AG04450 (cell line): ENCODE measurements around the gene CA5A. TPM values are rescaled to one million over a fixed set of nuclear protein-coding genes. Genes with fewer than 3 reads are reported as not detected.
"Not testable (repeated sequence)": the region's sequence is repeated elsewhere in the genome, so short reads cannot be mapped to it uniquely, and the experiment has no call there.

Source experiments
- CTCF ChIA-PET: fragments of 300-600, 350-600 bp; formaldehyde crosslinking; extraction: SDS; loops from one replicate; lab custom pipeline; 2022; ENCODE audit warnings: antibody characterized with exemption, inconsistent platforms; lab: Charles Lee
- POLR2A ChIA-PET: fragments of 350-600 bp; formaldehyde crosslinking; extraction: SDS; loops from one replicate; lab custom pipeline; 2021; ENCODE audit warnings: antibody characterized with exemption, inconsistent platforms; lab: Yijun Ruan, JAX
- DNase-seq: peaks from one replicate; pipeline ENCODE4 v3.0.0-alpha.2; 2011; ENCODE audit warnings: low read depth, low spot score
- H3K27ac ChIP-seq: one replicate; pipeline ENCODE4 v1.5.1; 2012; ENCODE audit warnings: low read depth, low read length, control low read depth
- H3K27me3 ChIP-seq: one replicate; pipeline ENCODE4 v1.6.0; 2012; ENCODE audit warnings: low read length; ENCODE audit not compliant: control insufficient read depth, insufficient read depth
- H3K4me3 ChIP-seq: 2 replicates; pipeline ENCODE4 v1.5.1; 2011; ENCODE audit warnings: mild to moderate bottlenecking, low read depth, low read length, control low read depth
- H3K9me3 ChIP-seq: 2 replicates; pipeline ENCODE4 v1.5.1; 2012; ENCODE audit warnings: low read length; ENCODE audit not compliant: control insufficient read depth, insufficient read depth
- polyA plus RNA-seq: library from polyadenylated mRNA; depleted of rRNA; stranded (reverse); fragments of >200 nt; gene quantifications from 2 replicates; pipeline ENCODE4 v1.2.3, GENCODE V29; 2011
- TF ChIP-seq, protein P1 (sequence below): IDR thresholded peaks from 2 replicates; pipeline ENCODE4 v1.5.1; 2011; ENCODE audit warnings: low read depth, low read length, control low read depth, inconsistent platforms

The CA5A gene
- polyA plus RNA-seq, 1 experiment = not detected

GRCh38 chr16:87891764-87892163 lies 44.6 kb downstream of the CA5A start:
- no peak for DNase-seq
- H3K27ac ChIP-seq = no peak overlapping the region
- CTCF ChIA-PET = no interaction called here
- TF ChIP-seq, protein P1, sequence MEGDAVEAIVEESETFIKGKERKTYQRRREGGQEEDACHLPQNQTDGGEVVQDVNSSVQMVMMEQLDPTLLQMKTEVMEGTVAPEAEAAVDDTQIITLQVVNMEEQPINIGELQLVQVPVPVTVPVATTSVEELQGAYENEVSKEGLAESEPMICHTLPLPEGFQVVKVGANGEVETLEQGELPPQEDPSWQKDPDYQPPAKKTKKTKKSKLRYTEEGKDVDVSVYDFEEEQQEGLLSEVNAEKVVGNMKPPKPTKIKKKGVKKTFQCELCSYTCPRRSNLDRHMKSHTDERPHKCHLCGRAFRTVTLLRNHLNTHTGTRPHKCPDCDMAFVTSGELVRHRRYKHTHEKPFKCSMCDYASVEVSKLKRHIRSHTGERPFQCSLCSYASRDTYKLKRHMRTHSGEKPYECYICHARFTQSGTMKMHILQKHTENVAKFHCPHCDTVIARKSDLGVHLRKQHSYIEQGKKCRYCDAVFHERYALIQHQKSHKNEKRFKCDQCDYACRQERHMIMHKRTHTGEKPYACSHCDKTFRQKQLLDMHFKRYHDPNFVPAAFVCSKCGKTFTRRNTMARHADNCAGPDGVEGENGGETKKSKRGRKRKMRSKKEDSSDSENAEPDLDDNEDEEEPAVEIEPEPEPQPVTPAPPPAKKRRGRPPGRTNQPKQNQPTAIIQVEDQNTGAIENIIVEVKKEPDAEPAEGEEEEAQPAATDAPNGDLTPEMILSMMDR = no peak
- H3K9me3 ChIP-seq = no peaks in the 10 kb centered on the region; the same call in 1 of the 2 replicates
- H3K4me3 ChIP-seq = no peak overlapping the region
- peaks cover 6% of the 10 kb centered on the region for H3K27me3 ChIP-seq
- POLR2A ChIA-PET = no interaction called here

- POLR2A ChIA-PET, H3K27me3 ChIP-seq, H3K4me3 ChIP-seq, DNase-seq, H3K9me3 ChIP-seq, H3K27ac ChIP-seq, CTCF ChIA-PET: not testable (repeated sequence)
Measured at GRCh38 chr16:87889762-87890161, 46.6 kb downstream of the CA5A start.

- H3K9me3 ChIP-seq, H3K4me3 ChIP-seq, DNase-seq, POLR2A ChIA-PET, CTCF ChIA-PET, H3K27me3 ChIP-seq, H3K27ac ChIP-seq: not testable (repeated sequence)
Measured at GRCh38 chr16:87888346-87888745, 48.0 kb downstream of the CA5A start.

- H3K9me3 ChIP-seq, H3K27me3 ChIP-seq, CTCF ChIA-PET, H3K27ac ChIP-seq, POLR2A ChIA-PET, DNase-seq, H3K4me3 ChIP-seq: not testable (repeated sequence)
Measured at GRCh38 chr16:87887931-87888330, 48.4 kb downstream of the CA5A start.

DNA sequence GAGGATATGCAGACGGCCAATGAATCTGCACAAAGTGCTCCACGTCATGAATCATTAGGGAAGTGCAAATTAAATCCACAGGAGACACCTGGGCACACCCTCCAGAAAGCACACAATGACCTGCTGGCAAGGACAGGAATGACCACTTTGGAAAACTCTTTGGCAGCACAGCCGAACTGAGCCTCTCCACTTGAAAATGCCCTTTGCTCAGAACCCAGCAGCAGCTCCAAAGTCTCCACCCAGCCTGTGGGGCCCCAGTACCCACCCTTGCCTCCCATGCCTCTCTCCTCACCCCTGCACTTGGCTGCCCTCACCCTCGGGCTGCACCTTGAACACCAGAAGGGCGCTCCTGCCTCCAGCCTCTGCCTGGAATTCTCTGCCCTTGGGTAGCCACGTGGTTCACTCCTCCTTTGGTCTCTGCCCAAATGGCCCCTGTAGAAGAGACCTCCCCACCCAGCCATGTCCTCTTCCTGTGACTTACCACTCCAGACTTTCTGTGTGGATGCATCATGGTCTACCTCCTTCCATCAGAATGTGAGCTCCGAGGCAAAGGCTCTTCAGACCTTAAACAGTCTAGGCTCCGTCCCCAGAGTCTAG lies 50.9 kb downstream of the CA5A start:
- CTCF ChIA-PET, POLR2A ChIA-PET: not testable (repeated sequence)
- peaks cover 17% of the 10 kb centered on the region for H3K27me3 ChIP-seq

GRCh38 chr16:87882436-87883019 lies 53.8 kb downstream of the CA5A start:
- DNase-seq = no peak
- ChIA-PET POLR2A (no interaction called here), CTCF (interaction anchor here (0.6 kb wide), 2 partner anchors 20 to 46 kb away, joined by 4 to 5 read pairs; no protein-coding TSS in a partner anchor)
- Histone ChIP-seq H3K9me3 (peaks cover 2% of the 10 kb centered on the region; the same call in 1 of the 2 replicates), H3K4me3 (no peak overlapping the region), H3K27ac (no peak overlapping the region), H3K27me3 (peaks cover 24% of the 10 kb centered on the region)
- TF ChIP-seq, protein P1 = no peak

More for the DNA sequence above, 50.9 kb downstream of the CA5A start:
- H3K4me3 ChIP-seq, DNase-seq, H3K27ac ChIP-seq, H3K9me3 ChIP-seq: not testable (repeated sequence)
